Heart right ventricle (tissue), 16 donors: ENCODE measurements around the gene XPR1. TPM values are rescaled to one million over a fixed set of nuclear protein-coding genes. Genes with fewer than 3 reads are reported as not detected.

Experiments used
- ATAC-seq, 8 donors: fragments of 200-7000 bp; cut with Tn5 transposase; one replicate each; pipeline ENCODE4 v1.9.1; 2020; ENCODE audit warnings: mild to moderate bottlenecking in 8 of 8, moderate library complexity in 8 of 8, moderate number of reproducible peaks in 1 of 8
- DNase-seq, 2 donors: peaks; one replicate each; pipeline ENCODE4 v3.0.0-alpha.2; 2020
- H3K27ac ChIP-seq, 10 donors: fragments of 200-600 bp; sonication (generic) in 2 of 10; one replicate each; pipeline versions ENCODE4 v1.5.0 to v1.8.0; 2020 to 2022; ENCODE audit warnings: mild to moderate bottlenecking in 3 of 10
- H3K27me3 ChIP-seq, 7 donors: fragments of 200-600 bp; one replicate each; pipeline ENCODE4 v1.8.0; 2021 to 2022; ENCODE audit warnings: mild to moderate bottlenecking in 2 of 7
- H3K36me3 ChIP-seq, 9 donors: fragments of 200-600 bp; sonication (generic) in 1 of 9; one replicate each; pipeline versions ENCODE4 v1.5.0 to v1.8.0; 2020 to 2022; ENCODE audit warnings: mild to moderate bottlenecking in 2 of 9
- H3K4me1 ChIP-seq, 9 donors: fragments of 200-600 bp; sonication (generic) in 1 of 9; one replicate each; pipeline versions ENCODE4 v1.5.0 to v1.8.0; 2020 to 2022; ENCODE audit warnings: mild to moderate bottlenecking in 4 of 9
- H3K4me3 ChIP-seq, 10 donors: fragments of 200-600 bp; sonication (generic) in 2 of 10; one replicate each; pipeline versions ENCODE4 v1.5.0 to v1.8.0; 2020 to 2022; ENCODE audit warnings: mild to moderate bottlenecking in 7 of 10, moderate library complexity in 2 of 10
- H3K9me3 ChIP-seq, 11 donors: fragments of 200-600 bp in 10 of 11; sonication (generic) in 2 of 11; one replicate each; pipeline versions ENCODE4 v1.5.0 to v1.8.0; 2013 to 2022; ENCODE audit warnings: mild to moderate bottlenecking in 2 of 11, control low read depth in 1 of 11, moderate library complexity in 1 of 11
- CTCF ChIP-seq, 9 donors: fragments of 200-600 bp; sonication (generic) in 2 of 9; IDR thresholded peaks; one replicate each; pipeline versions ENCODE4 v1.5.0 to v1.8.0; 2021 to 2022; ENCODE audit warnings: antibody characterized with exemption in 9 of 9, mild to moderate bottlenecking in 5 of 9, moderate library complexity in 1 of 9
- WGBS, 2 donors: extraction: QIAGEN DNeasy Blood & Tissue Kit; methylation state at CpG; one replicate each; pipeline ENCODE4 v1.1.7; 2013; ENCODE audit warnings: inconsistent platforms in 1 of 2; 5-methylcytosine and 5-hydroxymethylcytosine counted together
- intact Hi-C, 10 donors: fragments of 100-400 bp; cut with DNase I; formaldehyde crosslinking; loops; one replicate each; pipeline versions ENCODE4 v1.11.1 to v1.14.2; 2022
- polyA plus RNA-seq, 2 donors: library from polyadenylated mRNA; stranded (reverse); fragments of 200-250 nt; gene quantifications; one replicate each; pipeline ENCODE4 v1.2.3, GENCODE V29; 2013
- total RNA-seq, 10 donors: library from RNA; stranded (reverse); fragmentation: NEBNext Ultra II Directional in 3 of 10; extraction: Animal tissue kit (Norgen Biotek cat#: 25700) in 3 of 10; gene quantifications; one replicate each; pipeline versions ENCODE4 v1.2.1 to v1.2.4, GENCODE V29; 2021 to 2023
- donor health status: Arrhythmogenic right ventricular cardiomyopathy.
- donor health status: ischemic (EF 13 %, LVEDD 7.1; RV severe dilation, severe dysfunction).
- donor health status: healthy with polysubstance abuse.
- donor health status: DM: no; HTN: yes; CAD: no.
- donor health status: DM: no; HTN: no; CAD: no.
- donor health status: ischemic (EF 25% LVEDD 6.9; RV normal size, moderate dysfunction).
- donor health status: ischemic (EF 25% LVEDD 5.7; RV mildly dilated, moderate dysfunction).
- donor health status: healthy.
- donor health status: DM: yes; HTN: yes; CAD: no.
- donor health status: Ischemic cardiomyopathy.
- donor health status: ischemic (EF 35%, LVEDD 5.7; RV mildly dilated, moderate dysfunction).
- donor health status: nonischemic (EF 11% LVEDD 7.7; RV severe dilation, severe dysfunction).
- donor health status: DM: yes; HTN: yes; CAD: no.
- donor health status: PGD.
- donor health status: ischemic (EF 29% LVEDD 5.4; RV normal size, mild dysfunction).
- donor health status: nonischemic (EF 23%, LVEDD 6.1; RV moderate dilation, normal function).

Gene XPR1
- total and polyA plus RNA-seq, 12 donors = 18.3 to 142 (median 70.0) TPM

GRCh38 chr1:180862305-180862704, 230.5 kb downstream of the XPR1 start:
- DNase-seq = no peak
- 36 to 48% methylated on average over 1 of the region's 1 CpG for WGBS, 2 donors
- ATAC-seq = no peak
- Histone ChIP-seq H3K4me3 (no peak overlapping the region), H3K36me3 (peaks cover 0 to 37% (median 18%) of the 10 kb centered on the region in 9 donors), H3K9me3 (no peaks in the 10 kb centered on the region), H3K4me1 (peaks cover 0 to 15% (median 7%) of the 10 kb centered on the region in 9 donors), H3K27ac (peak overlapping the region in 1 of 10 donors; percentile 3), H3K27me3 (no peaks in the 10 kb centered on the region)
- TF ChIP-seq CTCF (IDR thresholded peaks at IDR 0.05) = no peak
- intact Hi-C loops = loop anchor here (5.0 kb wide), 4 partner anchors 230 to 345 kb away; partner anchors contain the start of gene XPR1 (in 4 of the 10)

DNA sequence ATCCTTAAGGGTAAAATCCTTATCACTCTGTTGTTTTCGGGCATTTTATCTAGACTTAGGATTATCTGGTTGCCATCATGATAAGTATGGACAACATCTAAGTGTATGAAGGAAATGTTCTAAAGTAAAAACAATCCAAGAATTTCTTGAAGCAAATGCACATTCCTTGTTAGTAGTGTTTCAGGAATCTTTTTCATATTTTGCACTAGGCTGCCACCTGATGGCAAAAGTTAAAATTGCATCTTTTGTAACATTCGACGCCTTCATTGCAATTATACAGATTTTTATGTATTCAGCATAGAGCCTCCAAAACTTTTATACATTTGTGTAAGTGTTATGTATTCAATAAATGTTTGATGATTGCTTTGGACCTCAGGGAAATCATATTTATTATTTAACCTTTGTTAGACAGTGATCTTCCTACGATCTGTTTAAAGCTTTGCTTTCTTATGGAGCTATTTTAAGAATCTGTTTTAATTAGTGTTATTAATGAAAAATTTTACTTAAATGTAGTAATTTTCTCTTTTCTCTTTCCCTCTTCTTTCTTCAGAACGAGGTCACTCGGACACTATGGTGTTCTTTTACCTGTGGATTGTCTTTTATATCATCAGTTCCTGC, 231.4 kb downstream of the XPR1 start:
- no peak overlapping the region for H3K4me3 ChIP-seq
- H3K36me3 ChIP-seq = peaks cover 0 to 37% (median 18%) of the 10 kb centered on the region in 9 donors
- peak; percentile 59 to 88 (median 79) for TF ChIP-seq CTCF (IDR thresholded peaks at IDR 0.05)
- H3K27me3 ChIP-seq = no peaks in the 10 kb centered on the region
- peaks cover 0 to 15% (median 0%) of the 10 kb centered on the region in 9 donors for H3K4me1 ChIP-seq
- H3K27ac ChIP-seq = peak overlapping the region in 1 of 10 donors; percentile 16
- ATAC-seq = peak in 2 of 8 donors; percentile 33 to 41
- 24 to 26% methylated on average over 6 of the region's 6 CpGs for whole genome bisulfite sequencing, 2 donors
- intact Hi-C loops = loop anchor here (5.0 kb wide), 4 partner anchors 231 to 346 kb away; partner anchors contain the start of gene XPR1 (in 4 of the 10)
- DNase-seq = peak in 1 of 2 donors; percentile 24
- no peaks in the 10 kb centered on the region for H3K9me3 ChIP-seq

GRCh38 chr1:180881806-180882509, 250.1 kb downstream of the XPR1 start:
- Histone ChIP-seq H3K4me1 (peaks cover 0 to 19% (median 4%) of the 10 kb centered on the region in 9 donors), H3K27ac (peak overlapping the region in 1 of 10 donors; percentile 2), H3K27me3 (no peaks in the 10 kb centered on the region), H3K4me3 (no peak overlapping the region), H3K36me3 (peaks cover 0 to 100% (median 11%) of the 10 kb centered on the region in 9 donors), H3K9me3 (no peaks in the 10 kb centered on the region)
- 64 to 68% methylated on average over 6 of the region's 6 CpGs for WGBS, 2 donors
- intact Hi-C loops = loop anchor here (1.0 to 10.0 kb wide), 7 partner anchors 260 to 285 kb away; no protein-coding TSS in a partner anchor
- peak in 8 of 9 donors; percentile 36 to 70 (median 54) for TF ChIP-seq CTCF (IDR thresholded peaks at IDR 0.05)
- DNase-seq (no peak), ATAC-seq (peak; percentile 47 to 69 (median 59))

GRCh38 chr1:180884588-180885300, 252.9 kb downstream of the XPR1 start:
- ATAC-seq (no peak), DNase-seq (no peak)
- Histone ChIP-seq H3K27me3 (no peaks in the 10 kb centered on the region), H3K27ac (no peak overlapping the region), H3K36me3 (peaks cover 0 to 95% (median 11%) of the 10 kb centered on the region in 9 donors), H3K4me3 (no peak overlapping the region), H3K9me3 (no peaks in the 10 kb centered on the region), H3K4me1 (peaks cover 0 to 19% (median 4%) of the 10 kb centered on the region in 9 donors)
- no peak for TF ChIP-seq CTCF (IDR thresholded peaks at IDR 0.05)
- intact Hi-C loops = loop anchor here (5.0 to 10.0 kb wide), 4 partner anchors 258 to 283 kb away; no protein-coding TSS in a partner anchor
- WGBS, 2 donors = 84 to 91% methylated on average over 3 of the region's 3 CpGs
